HEK293 (cell line): ENCODE data around the gene TRPC4.

Experiments
- HOXD13 ChIP-seq: sonication (generic); formaldehyde crosslinking; IDR thresholded peaks from 2 replicates; pipeline ENCODE4 v1.8.0; 2022; ENCODE audit warnings: missing genetic modification reagents, borderline replicate concordance
- KLF1 ChIP-seq: fragments of 450-650 bp; formaldehyde crosslinking; IDR thresholded peaks from 2 replicates; pipeline ENCODE4 v1.5.1; 2016; ENCODE audit warnings: missing biosample characterization, missing genetic modification characterization
- SALL2 ChIP-seq: fragments of 450-650 bp; formaldehyde crosslinking; IDR thresholded peaks from 2 replicates; pipeline ENCODE4 v1.5.0; 2017; ENCODE audit warnings: missing biosample characterization, mild to moderate bottlenecking, missing genetic modification characterization, borderline replicate concordance
- ZFP37 ChIP-seq: fragments of 450-650 bp; formaldehyde crosslinking; IDR thresholded peaks from 2 replicates; pipeline ENCODE4 v1.5.1; 2016; ENCODE audit warnings: missing biosample characterization, missing genetic modification characterization
- ZNF121 ChIP-seq: fragments of 450-650 bp; formaldehyde crosslinking; IDR thresholded peaks from 2 replicates; pipeline ENCODE4 v1.5.1; 2016; ENCODE audit warnings: missing biosample characterization, missing genetic modification characterization
- ZNF138 ChIP-seq: fragments of 450-650 bp; formaldehyde crosslinking; IDR thresholded peaks from 2 replicates; pipeline ENCODE4 v1.5.1; 2016; ENCODE audit warnings: missing biosample characterization, missing genetic modification characterization, borderline replicate concordance
- ZNF140 ChIP-seq: fragments of 450-650 bp; formaldehyde crosslinking; IDR thresholded peaks from 2 replicates; pipeline ENCODE4 v1.5.1; 2016; ENCODE audit warnings: missing biosample characterization, missing genetic modification characterization
- ZNF19 ChIP-seq: fragments of 450-650 bp; formaldehyde crosslinking; IDR thresholded peaks from 2 replicates; pipeline ENCODE4; 2016; ENCODE audit warnings: missing biosample characterization, missing genetic modification characterization, low read depth
- ZNF214 ChIP-seq: fragments of 450-650 bp; formaldehyde crosslinking; IDR thresholded peaks from 2 replicates; pipeline ENCODE4 v1.5.1; 2017; ENCODE audit warnings: missing biosample characterization, mild to moderate bottlenecking, missing genetic modification characterization, borderline replicate concordance
- ZNF335 ChIP-seq: fragments of 450-650 bp; formaldehyde crosslinking; conservative IDR thresholded peaks from 2 replicates; pipeline ENCODE4 v1.5.1; 2016; ENCODE audit warnings: missing biosample characterization, missing genetic modification characterization
- ZNF350 ChIP-seq: fragments of 450-650 bp; formaldehyde crosslinking; IDR thresholded peaks from 2 replicates; pipeline ENCODE4 v1.5.0; 2017; ENCODE audit warnings: missing biosample characterization, mild to moderate bottlenecking, missing genetic modification characterization
- ZNF423 ChIP-seq: fragments of 450-650 bp; formaldehyde crosslinking; IDR thresholded peaks from 2 replicates; pipeline ENCODE4 v1.5.1; 2016; ENCODE audit warnings: missing biosample characterization, missing genetic modification characterization
- ZNF48 ChIP-seq: fragments of 450-650 bp; formaldehyde crosslinking; IDR thresholded peaks from 2 replicates; pipeline ENCODE4 v1.5.1; 2016; ENCODE audit warnings: missing biosample characterization, missing genetic modification characterization
- ZNF530 ChIP-seq: fragments of 450-650 bp; formaldehyde crosslinking; IDR thresholded peaks from 2 replicates; pipeline ENCODE4 v1.5.1; 2016; ENCODE audit warnings: low read depth, missing biosample characterization, missing genetic modification characterization
- ZNF558 ChIP-seq: fragments of 450-650 bp; formaldehyde crosslinking; IDR thresholded peaks from 2 replicates; pipeline ENCODE4 v1.5.1; 2016; ENCODE audit warnings: missing biosample characterization, missing genetic modification characterization
- ZNF610 ChIP-seq: fragments of 450-650 bp; formaldehyde crosslinking; IDR thresholded peaks from 2 replicates; pipeline ENCODE4 v1.5.1; 2016; ENCODE audit warnings: missing biosample characterization, missing genetic modification characterization, borderline replicate concordance
- ZNF626 ChIP-seq: fragments of 450-650 bp; sonication (Bioruptor Pico); formaldehyde crosslinking; IDR thresholded peaks from 2 replicates; pipeline ENCODE4 v1.5.1; 2018; ENCODE audit warnings: missing biosample characterization, missing genetic modification characterization, inconsistent platforms
- ZNF629 ChIP-seq: fragments of 450-650 bp; formaldehyde crosslinking; IDR thresholded peaks from 2 replicates; pipeline ENCODE4 v1.5.1; 2017; ENCODE audit warnings: missing biosample characterization, missing genetic modification characterization
- ZSCAN16 ChIP-seq: fragments of 450-650 bp; formaldehyde crosslinking; IDR thresholded peaks from 2 replicates; pipeline ENCODE4 v1.5.1; 2016; ENCODE audit warnings: missing biosample characterization, missing genetic modification characterization
- ZXDB ChIP-seq: fragments of 450-650 bp; formaldehyde crosslinking; IDR thresholded peaks from 2 replicates; pipeline ENCODE4 v1.5.1; 2016; ENCODE audit warnings: missing biosample characterization, missing genetic modification characterization
- TF ChIP-seq, protein P1 (sequence below): fragments of 450-650 bp; formaldehyde crosslinking; conservative IDR thresholded peaks from 2 replicates; pipeline ENCODE4 v1.5.1; 2016; ENCODE audit warnings: low read depth, missing biosample characterization, missing genetic modification characterization
- TF ChIP-seq, protein P2 (sequence below): fragments of 450-650 bp; formaldehyde crosslinking; IDR thresholded peaks from 2 replicates; pipeline ENCODE4 v1.5.1; 2017; ENCODE audit warnings: missing biosample characterization, missing genetic modification characterization
- TF ChIP-seq, protein P3 (sequence below): fragments of 450-650 bp; formaldehyde crosslinking; IDR thresholded peaks from 2 replicates; pipeline ENCODE4 v1.5.1; 2016; ENCODE audit warnings: missing biosample characterization, missing genetic modification characterization
- TF ChIP-seq, protein P4 (sequence below): fragments of 450-650 bp; formaldehyde crosslinking; IDR thresholded peaks from 2 replicates; pipeline ENCODE4 v1.5.1; 2016; ENCODE audit warnings: missing biosample characterization, missing genetic modification characterization, low read depth
- TF ChIP-seq, protein P5 (sequence below): fragments of 450-650 bp; formaldehyde crosslinking; IDR thresholded peaks from 2 replicates; pipeline ENCODE4 v1.5.0; 2017; ENCODE audit warnings: missing biosample characterization, missing genetic modification characterization, borderline replicate concordance
- TF ChIP-seq, protein P6 (sequence below): fragments of 450-650 bp; formaldehyde crosslinking; IDR thresholded peaks from 2 replicates; pipeline ENCODE4 v1.5.1; 2016; ENCODE audit warnings: missing biosample characterization, missing genetic modification characterization

TRPC4 gene

DNA sequence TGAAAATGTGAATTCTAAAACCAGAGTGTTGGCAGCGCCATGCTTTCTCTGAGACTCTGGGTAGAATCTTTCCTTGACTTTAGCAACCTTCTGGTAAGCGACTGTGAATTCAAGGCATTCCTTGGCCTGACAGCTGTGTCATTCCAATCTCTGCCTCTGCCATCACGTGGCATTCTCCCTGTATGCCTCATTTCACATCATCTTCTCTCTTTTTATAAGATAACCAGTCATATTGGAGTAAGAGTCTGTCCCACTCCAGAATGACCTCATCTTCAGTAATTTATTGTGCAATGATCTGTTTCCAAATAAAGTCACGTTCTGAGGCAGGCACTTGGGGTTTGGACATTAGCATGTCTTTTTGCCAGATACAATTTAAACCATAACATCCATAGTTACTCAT lies 167.6 kb downstream of the TRPC4 start (continued):
- TF ChIP-seq, protein P1, sequence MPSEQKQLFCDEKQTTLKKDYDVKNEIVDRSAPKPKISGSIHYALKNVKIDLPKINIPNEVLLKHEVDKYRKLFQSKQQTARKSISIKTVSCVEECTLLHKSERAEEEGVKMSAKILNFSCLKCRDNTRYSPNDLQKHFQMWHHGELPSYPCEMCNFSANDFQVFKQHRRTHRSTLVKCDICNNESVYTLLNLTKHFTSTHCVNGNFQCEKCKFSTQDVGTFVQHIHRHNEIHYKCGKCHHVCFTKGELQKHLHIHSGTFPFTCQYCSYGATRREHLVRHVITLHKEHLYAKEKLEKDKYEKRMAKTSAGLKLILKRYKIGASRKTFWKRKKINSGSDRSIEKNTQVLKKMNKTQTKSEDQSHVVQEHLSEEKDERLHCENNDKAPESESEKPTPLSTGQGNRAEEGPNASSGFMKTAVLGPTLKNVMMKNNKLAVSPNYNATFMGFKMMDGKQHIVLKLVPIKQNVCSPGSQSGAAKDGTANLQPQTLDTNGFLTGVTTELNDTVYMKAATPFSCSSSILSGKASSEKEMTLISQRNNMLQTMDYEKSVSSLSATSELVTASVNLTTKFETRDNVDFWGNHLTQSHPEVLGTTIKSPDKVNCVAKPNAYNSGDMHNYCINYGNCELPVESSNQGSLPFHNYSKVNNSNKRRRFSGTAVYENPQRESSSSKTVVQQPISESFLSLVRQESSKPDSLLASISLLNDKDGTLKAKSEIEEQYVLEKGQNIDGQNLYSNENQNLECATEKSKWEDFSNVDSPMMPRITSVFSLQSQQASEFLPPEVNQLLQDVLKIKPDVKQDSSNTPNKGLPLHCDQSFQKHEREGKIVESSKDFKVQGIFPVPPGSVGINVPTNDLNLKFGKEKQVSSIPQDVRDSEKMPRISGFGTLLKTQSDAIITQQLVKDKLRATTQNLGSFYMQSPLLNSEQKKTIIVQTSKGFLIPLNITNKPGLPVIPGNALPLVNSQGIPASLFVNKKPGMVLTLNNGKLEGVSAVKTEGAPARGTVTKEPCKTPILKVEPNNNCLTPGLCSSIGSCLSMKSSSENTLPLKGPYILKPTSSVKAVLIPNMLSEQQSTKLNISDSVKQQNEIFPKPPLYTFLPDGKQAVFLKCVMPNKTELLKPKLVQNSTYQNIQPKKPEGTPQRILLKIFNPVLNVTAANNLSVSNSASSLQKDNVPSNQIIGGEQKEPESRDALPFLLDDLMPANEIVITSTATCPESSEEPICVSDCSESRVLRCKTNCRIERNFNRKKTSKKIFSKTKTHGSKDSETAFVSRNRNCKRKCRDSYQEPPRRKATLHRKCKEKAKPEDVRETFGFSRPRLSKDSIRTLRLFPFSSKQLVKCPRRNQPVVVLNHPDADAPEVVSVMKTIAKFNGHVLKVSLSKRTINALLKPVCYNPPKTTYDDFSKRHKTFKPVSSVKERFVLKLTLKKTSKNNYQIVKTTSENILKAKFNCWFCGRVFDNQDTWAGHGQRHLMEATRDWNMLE = peak; percentile 39; the same call in 1 of the 2 replicates
- TF ChIP-seq ZNF629 (tag by site-specific recombination) = peak; percentile 75
- TF ChIP-seq HOXD13 (CRISPR knock-in tag) = no peak
- TF ChIP-seq ZNF626 (tag by site-specific recombination) = no peak
- no peak for TF ChIP-seq KLF1 (tag by site-specific recombination)
- TF ChIP-seq ZNF121 (tag by site-specific recombination) = no peak
- TF ChIP-seq, protein P2, sequence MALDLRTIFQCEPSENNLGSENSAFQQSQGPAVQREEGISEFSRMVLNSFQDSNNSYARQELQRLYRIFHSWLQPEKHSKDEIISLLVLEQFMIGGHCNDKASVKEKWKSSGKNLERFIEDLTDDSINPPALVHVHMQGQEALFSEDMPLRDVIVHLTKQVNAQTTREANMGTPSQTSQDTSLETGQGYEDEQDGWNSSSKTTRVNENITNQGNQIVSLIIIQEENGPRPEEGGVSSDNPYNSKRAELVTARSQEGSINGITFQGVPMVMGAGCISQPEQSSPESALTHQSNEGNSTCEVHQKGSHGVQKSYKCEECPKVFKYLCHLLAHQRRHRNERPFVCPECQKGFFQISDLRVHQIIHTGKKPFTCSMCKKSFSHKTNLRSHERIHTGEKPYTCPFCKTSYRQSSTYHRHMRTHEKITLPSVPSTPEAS (tag by site-specific recombination) = no peak
- TF ChIP-seq ZNF138 (tag by site-specific recombination) = no peak
- no peak for TF ChIP-seq SALL2
- no peak for TF ChIP-seq ZNF423
- TF ChIP-seq, protein P3, sequence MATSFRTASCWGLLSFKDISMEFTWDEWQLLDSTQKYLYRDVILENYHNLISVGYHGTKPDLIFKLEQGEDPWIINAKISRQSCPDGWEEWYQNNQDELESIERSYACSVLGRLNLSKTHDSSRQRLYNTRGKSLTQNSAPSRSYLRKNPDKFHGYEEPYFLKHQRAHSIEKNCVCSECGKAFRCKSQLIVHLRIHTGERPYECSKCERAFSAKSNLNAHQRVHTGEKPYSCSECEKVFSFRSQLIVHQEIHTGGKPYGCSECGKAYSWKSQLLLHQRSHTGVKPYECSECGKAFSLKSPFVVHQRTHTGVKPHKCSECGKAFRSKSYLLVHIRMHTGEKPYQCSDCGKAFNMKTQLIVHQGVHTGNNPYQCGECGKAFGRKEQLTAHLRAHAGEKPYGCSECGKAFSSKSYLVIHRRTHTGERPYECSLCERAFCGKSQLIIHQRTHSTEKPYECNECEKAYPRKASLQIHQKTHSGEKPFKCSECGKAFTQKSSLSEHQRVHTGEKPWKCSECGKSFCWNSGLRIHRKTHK = no peak
- TF ChIP-seq ZNF19 (tag by site-specific recombination) = no peak
- peak; percentile 39; the same call in 1 of the 2 replicates for TF ChIP-seq ZNF335
- TF ChIP-seq ZNF214 (tag by site-specific recombination) = no peak
- no peak for TF ChIP-seq ZNF350 (tag by site-specific recombination)
- TF ChIP-seq ZXDB (tag by site-specific recombination) = peak; percentile 54; the same call in 1 of the 2 replicates
- TF ChIP-seq ZNF610 (tag by site-specific recombination) = no peak
- no peak for TF ChIP-seq ZNF140 (tag by site-specific recombination)
- TF ChIP-seq, protein P4, sequence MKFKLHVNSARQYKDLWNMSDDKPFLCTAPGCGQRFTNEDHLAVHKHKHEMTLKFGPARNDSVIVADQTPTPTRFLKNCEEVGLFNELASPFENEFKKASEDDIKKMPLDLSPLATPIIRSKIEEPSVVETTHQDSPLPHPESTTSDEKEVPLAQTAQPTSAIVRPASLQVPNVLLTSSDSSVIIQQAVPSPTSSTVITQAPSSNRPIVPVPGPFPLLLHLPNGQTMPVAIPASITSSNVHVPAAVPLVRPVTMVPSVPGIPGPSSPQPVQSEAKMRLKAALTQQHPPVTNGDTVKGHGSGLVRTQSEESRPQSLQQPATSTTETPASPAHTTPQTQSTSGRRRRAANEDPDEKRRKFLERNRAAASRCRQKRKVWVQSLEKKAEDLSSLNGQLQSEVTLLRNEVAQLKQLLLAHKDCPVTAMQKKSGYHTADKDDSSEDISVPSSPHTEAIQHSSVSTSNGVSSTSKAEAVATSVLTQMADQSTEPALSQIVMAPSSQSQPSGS (tag by site-specific recombination) = peak; percentile 69; the same call in 1 of the 2 replicates
- TF ChIP-seq, protein P5, sequence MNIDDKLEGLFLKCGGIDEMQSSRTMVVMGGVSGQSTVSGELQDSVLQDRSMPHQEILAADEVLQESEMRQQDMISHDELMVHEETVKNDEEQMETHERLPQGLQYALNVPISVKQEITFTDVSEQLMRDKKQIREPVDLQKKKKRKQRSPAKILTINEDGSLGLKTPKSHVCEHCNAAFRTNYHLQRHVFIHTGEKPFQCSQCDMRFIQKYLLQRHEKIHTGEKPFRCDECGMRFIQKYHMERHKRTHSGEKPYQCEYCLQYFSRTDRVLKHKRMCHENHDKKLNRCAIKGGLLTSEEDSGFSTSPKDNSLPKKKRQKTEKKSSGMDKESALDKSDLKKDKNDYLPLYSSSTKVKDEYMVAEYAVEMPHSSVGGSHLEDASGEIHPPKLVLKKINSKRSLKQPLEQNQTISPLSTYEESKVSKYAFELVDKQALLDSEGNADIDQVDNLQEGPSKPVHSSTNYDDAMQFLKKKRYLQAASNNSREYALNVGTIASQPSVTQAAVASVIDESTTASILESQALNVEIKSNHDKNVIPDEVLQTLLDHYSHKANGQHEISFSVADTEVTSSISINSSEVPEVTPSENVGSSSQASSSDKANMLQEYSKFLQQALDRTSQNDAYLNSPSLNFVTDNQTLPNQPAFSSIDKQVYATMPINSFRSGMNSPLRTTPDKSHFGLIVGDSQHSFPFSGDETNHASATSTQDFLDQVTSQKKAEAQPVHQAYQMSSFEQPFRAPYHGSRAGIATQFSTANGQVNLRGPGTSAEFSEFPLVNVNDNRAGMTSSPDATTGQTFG = no peak
- TF ChIP-seq ZNF530 (tag by site-specific recombination) = no peak
- TF ChIP-seq, protein P6, sequence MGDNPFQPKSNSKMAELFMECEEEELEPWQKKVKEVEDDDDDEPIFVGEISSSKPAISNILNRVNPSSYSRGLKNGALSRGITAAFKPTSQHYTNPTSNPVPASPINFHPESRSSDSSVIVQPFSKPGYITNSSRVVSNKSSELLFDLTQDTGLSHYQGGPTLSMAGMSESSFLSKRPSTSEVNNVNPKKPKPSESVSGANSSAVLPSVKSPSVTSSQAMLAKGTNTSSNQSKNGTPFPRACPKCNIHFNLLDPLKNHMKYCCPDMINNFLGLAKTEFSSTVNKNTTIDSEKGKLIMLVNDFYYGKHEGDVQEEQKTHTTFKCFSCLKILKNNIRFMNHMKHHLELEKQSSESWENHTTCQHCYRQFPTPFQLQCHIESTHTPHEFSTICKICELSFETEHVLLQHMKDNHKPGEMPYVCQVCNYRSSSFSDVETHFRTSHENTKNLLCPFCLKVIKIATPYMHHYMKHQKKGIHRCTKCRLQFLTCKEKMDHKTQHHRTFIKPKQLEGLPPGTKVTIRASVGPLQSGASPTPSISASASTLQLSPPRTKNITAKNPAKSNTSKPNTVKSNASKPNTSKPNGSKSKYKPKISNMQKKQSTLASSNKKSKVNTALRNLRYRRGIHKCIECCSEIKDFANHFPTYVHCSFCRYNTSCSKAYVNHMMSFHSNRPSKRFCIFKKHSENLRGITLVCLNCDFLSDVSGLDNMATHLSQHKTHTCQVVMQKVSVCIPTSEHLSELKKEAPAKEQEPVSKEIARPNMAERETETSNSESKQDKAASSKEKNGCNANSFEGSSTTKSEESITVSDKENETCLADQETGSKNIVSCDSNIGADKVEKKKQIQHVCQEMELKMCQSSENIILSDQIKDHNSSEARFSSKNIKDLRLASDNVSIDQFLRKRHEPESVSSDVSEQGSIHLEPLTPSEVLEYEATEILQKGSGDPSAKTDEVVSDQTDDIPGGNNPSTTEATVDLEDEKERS (tag by site-specific recombination) = no peak
- no peak for TF ChIP-seq ZSCAN16 (tag by site-specific recombination)
- no peak for TF ChIP-seq ZNF558 (tag by site-specific recombination)
- TF ChIP-seq ZNF48 (tag by site-specific recombination) = no peak
- TF ChIP-seq ZFP37 (tag by site-specific recombination) = 0 out of 2 replicates have a peak, but pooled peaks have one; percentile 19
